ENCODE data around the gene CPNE1.

CPNE1 gene

DNA sequence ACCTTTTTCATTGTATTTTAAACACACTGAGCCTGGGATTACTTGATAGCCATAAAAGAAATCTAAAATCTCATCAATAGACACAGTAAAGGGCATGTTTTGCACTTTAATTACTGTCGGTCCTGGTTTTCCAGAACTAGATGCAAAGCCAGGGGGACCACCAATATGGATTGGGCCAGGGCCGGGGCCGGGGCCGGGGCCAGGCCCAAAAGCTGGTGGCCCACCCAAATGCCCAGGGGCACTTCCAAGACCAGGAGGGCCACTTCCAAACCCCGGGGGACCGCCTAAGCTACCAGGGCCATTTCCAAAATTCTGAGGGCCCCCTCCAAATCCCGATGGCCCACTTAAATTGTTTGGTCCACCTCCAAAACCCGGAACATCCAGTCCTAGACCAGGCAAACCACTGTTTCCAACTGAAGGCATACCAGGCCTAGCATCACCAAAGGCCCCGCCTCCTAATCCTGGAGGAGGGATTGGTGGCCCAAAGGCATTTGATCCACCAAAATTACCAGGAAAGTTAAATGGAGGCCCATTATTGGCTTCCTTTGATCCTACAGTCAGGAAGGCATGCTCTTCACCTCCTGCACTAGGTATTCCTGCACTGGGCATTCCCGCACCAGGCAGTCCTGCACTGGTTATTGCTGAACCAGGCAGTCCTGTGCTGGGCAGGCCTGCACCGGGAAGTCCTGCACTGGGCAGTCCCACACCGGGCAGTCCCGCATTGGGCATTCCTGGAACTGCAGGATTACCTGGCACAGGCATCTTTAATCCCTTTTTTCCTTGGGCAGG lies 11.9 kb downstream of the CPNE1 start:
- DNase-seq = no peak

DNA sequence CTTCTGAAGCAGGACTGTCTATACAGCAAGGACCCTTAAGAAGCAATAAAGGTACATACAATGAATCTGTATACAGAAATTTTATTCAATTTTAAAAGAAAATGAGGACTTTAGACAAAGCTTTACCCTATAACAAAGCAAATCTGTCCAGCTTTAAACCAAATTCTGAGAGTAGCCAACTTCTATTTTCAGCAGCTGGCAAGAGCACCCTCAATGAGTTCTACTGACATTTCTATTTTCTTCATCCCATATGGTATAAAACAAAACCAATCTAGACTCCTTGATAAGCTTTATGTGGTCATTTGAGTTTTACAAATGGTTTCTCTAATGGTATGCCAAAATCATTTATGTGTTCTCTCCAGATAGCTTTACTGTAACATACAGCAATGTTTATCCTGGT lies 12.7 kb downstream of the CPNE1 start:
- no peak for DNase-seq

DNA sequence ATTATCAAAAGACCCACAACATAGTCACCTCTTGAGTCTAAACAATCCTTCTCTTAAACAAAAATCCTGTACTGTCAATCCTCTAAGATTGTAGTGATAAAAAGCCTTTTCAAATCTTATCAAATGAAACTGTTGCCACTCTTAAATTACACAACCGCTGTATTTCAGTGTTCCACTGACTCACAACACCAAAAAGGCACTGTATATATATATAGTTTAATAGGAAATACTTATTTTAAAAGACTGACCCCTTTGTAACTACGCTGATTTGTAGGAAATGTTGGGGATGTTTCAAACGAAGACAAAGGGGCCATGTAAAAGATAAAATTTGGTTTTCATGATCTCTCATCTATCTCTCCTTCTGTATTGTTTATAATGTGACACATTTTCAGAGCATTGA lies 14.1 kb downstream of the CPNE1 start:
- DNase-seq = no peak

DNA sequence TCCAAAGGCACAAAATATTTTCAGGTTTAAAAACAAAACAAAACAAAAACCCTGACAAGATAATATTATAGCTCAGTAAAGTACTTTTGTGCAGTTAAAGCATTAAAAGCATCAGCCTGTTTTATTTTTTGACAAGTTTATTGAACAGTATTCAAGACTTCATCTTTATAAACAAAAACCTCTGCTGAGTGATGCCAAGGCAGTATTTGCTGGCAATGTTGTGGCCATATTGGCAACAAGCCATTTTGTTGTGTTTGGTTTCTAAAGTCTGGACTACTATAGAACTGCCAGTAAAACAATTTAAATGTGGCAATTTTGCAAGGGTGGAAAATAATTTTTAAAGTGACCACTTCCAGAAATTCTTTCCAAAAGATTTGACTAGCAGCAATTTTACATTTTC lies 15.9 kb downstream of the CPNE1 start:
- DNase-seq = no peak

DNA sequence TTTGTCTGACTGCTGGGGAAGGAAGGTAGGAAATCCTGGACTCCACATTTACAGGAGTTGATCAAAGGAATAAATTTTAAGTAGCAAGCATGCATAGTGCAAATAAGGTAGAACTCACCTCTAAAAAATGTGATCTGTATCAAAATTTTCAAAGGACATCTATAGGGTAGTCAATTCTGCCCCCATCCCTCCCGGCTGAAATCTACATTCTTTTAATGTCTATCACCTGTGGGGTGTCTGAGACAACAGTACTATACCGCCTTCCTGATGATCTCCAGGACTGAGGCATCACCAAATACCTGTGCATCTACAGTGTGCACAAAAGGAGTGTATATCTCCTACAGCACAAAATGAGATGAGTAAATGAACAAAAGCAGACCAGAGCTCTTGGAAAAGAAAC lies 19.9 kb downstream of the CPNE1 start:
- no peak for DNase-seq

DNA sequence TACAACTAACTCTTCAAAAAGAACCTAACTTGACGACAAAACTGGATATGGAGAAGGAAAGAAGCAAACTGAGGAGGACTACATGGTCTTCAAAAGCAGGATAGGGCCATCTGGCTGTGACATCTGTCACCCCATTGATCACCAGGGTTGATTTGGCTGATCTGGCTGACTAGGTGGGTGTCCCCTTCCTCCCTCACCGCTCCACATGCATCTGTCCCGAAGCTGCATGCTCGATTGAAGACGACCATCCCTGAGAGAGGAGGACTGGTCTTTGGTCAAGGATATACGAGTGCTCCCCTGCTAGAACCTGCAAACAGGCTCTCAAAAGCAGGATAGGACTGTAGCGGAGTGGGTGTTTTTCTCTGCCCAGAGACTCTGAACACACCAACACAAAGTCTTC lies 21.7 kb downstream of the CPNE1 start:
- no peak for DNase-seq

DNA sequence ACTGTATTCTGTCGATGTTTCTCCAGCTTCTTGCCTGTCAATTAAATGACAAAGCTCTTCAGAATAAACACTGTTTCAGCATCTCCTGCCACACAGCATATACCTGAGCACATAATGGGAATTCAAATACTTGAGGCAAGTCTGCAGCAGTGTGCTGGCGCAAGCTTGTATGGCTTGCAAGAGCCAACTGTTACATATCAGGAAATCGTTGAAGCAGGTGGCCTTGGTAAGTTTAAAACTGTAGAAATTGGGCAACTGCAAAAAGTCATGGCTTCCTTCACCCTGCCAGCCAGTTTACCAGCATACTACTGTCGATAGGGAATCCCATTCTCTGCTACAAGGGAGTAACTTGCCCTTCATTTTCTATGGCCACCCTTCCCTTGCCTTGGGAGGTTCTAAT lies 23.0 kb downstream of the CPNE1 start:
- DNase-seq = no peak

DNA sequence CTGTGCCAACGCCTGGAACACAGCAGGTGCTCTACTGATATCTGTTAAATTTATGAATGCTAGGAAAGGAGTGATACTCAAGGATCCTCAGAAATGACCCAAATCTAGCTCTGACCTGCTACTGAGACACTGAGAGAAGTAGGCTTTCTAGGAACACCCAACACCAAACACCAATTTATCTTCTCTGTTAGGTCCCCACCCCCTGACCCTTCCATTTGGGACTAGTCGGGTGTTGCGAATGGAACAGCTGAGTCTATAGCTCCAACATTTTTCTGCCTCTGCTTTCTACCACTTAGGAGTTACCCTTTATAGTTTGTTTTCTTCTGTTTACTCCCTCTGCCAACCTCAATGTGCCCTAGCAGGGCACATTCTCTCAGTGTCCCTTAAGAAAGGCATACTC lies 24.0 kb downstream of the CPNE1 start:
- no peak for DNase-seq

DNA sequence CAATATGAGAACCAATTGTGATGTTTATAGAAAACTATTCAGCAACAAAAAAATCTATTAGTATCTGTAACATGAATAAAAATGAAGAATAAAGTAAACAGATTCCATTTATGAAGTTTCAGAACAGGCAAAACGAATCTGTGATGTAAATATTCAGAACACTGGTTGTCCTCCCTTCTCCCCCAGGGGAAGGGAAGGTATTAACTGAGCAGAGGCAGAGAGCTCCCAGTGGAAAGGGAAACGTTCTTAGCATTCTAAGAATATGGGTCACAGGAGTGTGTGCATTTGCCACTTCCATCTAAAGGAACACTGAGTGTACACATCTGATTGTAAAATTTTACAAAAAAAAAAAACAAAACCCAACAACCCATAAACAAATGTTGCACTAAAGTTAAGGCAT lies 25.9 kb downstream of the CPNE1 start:
- no peak for DNase-seq

DNA sequence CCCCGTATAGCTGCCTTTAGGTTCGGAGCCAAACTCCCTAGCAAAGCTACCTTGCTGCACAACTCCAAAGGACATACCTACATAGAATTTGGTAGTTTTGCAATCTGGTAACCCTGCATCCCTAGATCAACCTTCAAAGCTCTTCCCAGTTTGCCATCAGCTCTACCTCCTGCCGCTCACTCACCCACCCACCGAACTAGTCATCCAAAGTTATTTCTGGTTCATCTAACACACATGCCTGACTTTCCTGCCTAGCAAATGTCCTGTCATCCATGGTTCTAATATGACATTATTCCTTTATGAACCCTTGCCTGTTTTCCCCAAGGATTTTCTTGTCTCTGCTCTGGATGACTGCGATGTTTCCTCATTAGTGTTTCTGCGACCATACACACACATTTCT lies 27.4 kb downstream of the CPNE1 start:
- no peak for DNase-seq

DNA sequence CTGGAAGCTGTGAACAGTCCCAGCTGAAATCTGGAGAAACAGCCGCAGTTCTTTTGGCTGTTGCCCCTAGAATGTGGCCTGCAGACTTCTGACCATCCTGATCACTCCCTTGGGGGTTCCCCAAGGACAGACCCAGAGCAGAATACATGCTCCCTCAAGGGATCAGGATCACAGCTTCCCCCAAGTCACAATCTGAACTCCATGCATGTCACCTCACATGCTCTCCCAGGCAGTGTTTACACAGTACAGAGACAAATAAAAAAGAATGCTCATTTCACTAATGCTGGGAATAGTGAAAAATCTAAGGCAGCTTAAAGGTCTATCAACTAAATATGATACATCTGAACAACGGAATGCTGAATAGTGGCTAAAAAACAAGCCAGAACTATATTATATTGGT lies 28.6 kb downstream of the CPNE1 start:
- DNase-seq = no peak

DNA sequence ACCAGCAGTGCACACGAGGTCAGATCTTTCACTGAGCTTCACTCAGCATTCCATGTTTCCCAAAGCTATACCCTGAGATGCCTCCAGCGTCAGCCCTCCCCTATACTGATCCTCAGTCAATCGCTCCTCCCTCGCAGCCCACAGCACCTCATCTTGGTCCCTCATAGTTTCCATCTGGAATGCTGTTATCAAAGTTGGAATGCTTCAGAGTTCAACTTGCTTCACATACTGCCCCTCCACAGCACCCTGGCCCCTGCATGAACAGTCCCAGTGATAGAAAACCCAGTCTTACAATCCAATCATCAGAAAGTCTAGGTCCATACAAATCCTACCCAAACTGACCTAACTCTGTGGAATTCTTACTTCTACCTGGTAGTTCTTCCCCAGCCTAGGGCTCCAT lies 29.0 kb downstream of the CPNE1 start:
- DNase-seq = no peak

DNA sequence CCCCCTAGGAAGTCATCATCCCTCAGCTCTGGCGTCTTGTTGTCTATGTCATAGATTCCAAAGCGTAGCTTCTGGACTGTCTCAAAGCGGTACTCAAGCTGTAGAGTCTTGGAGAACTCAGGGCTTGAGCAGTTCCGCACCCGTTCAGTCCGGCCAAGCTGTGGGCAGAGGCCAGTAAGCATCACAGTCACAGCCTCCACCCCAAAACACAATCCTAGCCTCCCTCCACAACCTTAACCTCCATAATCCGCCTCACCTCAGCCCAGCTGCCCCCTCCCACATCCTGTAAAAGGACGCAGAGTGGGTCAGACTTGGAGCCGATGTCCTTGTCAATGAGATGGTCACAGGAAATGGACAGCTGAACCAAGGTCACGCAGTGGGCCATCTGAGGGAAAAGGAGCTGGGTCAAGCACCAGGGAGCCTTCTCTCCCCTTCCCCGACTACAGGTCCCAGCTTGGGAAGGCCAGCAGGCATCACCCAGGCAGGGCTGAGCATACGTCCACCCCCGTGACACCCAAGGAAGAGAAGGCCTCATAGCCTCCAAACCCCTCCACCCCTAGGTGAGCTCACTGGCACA lies 32.1 kb downstream of the CPNE1 start:
- DNase-seq = no peak

DNA sequence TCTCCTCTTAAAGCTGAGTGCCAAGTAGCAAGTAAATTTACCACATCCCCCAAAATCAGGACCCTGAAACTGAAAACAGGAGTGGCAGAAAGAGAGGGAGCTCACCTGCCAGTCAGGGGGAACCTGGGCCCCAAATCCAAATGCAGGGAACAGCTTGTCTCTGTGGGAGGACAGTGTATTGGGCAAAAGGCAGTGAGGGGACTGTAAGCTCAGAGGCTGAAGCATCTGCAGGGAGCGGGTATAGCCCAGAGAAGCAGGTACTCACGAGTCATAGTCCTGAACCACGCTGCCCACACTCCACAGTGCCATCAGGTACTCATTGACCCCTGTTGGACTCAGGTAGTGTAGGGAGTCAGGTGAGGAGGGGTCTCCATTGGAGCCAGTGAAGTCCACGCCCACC lies 34.1 kb downstream of the CPNE1 start:
- DNase-seq = no peak

DNA sequence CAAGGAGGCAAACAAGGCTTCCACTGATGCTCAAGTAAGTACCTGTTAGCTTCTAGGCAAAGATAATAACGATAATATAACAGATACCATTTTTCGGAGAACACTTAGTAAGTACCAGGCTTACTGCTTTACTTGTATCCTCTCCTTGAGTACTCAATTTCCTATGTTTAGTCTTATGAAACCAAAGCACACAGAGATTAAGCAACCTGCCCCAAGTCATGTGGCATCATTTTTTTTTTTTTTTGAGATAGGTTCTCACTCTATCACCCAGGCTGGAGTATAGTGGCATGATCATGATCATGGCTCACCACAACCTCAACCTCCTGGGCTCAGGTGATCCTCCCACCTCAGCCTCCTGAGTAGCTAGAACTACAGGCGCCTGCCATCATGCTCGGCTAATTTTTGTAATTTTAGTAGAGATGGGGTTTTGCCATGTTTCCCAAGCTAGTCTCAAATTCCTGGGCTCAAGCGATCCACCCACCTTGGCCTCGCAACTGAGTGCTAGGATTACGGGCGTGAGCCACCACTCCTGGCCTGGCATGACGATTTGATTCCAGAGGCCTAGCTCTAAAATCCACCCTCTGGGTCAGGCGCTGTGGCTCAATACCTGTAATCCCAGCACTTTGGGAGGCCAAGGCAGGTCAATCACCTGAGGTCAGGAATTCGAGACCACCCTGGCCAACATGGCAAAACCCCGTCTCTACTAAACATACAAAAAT lies 35.1 kb downstream of the CPNE1 start:
- DNase-seq = no peak

DNA sequence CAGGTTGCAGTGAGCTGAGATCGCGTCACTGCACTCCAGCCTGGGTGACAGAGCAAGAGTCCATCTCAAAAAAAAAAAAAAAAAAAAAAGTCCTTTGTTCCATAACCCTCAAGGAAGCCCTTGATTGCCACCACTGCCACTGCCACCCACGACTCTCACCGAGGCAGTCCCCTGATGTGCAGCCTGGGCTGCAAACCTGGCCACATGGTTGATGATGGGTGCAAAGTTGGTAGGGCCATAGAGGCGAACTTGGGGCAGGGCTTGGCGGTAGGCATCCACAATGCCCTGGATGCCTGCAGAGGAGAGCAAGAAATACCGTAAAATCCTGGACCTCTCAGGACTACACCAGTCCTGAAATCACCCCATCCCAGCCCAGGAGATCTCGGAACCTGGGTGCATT lies 37.6 kb downstream of the CPNE1 start:
- no peak for DNase-seq

DNA sequence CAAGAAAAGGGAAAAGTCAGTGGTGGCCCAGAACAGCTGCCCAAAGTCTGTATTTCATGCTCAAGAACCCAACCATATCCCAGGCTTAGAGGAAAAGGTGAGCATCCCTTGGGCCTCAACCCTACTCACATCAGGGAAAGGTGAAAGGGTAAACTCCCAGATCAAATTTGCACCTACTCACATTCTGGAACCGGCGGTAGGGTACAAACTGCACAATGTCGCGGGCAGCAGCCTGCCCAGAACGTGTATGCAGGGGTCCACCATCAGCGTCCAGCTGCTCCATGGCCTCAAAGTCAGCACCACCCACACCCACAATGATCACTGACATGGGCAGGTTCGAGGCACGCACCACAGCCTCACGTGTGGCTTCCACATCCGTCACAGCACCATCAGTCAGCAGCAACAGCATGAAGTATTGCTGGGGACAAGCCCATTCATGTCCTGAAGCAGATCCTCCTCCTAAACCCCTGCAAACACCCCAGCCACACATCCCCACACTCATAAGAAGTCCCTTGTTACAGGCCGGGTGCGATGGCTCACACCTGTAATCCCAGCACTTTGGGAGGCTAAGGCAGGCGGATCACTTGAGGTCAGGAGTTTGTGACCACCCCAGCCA lies 38.2 kb downstream of the CPNE1 start:
- DNase-seq = no peak

DNA sequence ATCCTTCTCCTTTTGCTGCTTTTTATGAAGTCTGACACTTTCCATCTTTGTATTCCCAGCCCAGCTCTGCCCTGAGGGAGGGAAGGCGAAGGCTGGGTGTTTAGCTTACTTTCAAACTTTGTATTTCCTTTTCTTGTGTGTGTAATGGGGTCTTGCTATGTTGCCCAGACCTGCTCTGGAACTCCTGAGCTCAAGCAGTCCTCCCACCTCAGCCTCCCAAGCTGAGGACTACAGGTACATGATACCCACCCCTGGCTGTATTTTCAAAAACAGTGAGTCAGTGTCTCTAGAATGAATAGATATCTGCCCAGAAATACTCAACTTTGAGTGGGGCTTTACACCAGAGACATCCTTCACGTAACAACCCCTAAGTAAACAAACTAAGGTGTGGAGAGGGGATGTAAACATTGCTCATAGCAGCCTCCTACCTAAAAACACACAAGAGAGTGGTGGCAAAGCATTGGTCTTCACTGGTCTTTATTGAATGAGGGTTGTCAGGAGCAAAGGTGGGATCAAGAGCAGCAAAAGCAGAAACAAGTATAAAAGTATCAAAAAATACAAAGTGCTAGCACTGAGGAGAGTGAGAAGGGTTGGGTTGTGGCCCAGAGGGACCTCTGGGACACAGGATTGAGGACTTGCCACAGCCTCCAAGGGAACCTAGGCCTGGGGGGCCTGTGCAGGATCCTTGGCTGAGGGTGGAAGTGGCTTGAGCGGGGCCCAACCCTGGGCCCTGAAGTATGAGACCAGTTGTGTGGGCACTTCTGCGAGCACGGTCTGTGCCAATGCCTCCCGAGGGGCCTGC lies 38.9 kb downstream of the CPNE1 start:
- no peak for DNase-seq

DNA sequence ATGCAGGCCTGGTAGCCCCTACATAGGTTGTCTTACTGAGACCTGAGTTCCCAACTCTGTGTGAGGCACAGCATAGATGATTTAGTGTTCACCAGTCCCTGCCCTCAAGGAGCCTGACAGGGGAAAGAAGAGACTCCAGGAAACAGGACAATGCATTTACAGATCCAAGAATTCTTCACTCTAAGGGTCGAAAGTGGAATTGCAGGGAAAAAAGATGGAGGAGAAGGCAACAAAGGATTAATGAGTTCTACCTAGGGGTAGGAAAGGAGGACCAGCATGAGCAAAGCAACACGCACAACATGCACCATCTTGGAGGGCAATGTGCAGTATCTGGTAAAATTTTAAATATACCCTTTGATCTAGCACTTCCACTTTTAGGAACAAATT lies 43.1 kb downstream of the CPNE1 start:
- no peak for DNase-seq

DNA sequence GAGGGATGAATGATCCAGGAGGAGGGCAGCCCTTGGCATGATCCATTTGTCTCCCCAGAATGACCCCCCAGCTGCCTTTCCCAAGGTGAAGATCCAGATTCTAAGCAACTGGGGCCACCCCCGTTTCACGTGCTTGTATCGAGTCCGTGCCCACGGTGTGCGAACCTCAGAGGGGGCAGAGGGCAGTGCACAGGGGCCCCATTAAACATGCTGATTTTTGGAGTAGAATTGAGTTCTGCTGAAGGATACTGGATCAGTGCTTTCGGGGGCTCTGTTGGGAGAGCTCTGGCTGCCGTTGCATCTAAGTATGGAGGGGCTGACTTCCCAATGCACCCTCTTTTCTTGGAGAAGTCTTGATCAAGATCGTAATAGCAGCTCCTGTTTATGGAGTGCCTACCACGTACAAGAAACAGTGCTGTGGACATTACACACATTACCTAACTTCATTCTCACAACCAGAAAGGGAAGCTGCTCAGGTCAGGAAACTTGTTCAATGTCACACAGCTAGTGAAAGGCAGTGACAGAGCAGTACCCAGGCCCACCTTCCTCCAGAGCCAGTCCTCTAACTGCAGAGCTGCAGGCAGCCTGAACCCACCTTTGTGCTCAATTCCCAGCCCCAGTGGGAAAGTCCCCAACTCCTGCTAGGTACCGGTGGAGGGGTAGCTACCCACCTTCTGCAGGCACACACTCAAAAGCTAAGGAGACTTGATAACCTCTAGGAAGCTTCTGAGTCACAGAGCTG lies 43.7 kb downstream of the CPNE1 start:
- no peak for DNase-seq

DNA sequence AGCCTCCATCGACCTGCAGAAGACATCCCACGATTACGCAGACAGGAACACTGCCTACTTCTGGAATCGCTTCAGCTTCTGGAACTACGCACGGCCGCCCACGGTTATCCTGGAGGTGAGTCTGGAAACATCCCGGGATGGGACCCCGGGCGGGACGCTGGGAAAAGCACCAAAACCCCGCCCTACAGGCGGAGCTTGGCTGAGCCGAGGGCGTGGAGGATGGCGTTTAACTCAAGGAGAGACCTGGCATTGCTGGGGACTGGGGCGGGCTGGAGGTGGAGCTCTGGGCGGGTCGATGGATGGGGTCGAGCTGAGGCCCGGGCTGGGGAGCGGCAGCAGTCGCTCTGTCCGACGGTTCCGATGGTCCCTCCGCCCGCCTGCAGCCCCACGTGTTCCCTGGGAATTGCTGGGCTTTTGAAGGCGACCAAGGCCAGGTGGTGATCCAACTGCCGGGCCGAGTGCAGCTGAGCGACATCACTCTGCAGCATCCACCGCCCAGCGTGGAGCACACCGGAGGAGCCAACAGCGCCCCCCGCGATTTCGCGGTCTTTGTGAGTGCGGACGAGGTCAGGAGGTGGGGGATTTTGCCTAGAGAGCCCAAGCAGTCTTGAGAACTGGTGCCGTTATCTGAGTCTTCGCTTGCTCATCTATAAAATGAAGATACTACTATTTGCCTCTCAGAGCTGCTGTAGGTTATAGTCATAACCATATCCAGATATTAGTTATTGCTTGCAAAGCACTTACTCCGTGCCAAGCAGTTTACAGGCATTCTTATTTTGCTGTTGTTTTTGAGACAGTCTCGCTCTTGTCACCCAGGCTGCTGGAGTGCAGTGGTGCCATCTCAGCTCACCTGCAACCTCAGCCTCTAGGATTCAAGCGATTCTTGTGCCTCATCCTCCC lies 45.3 kb downstream of the CPNE1 start:
- peak; percentile 93 for DNase-seq
